ENCODE measurements around the gene SEPTIN1. TPM values are rescaled to one million over a fixed set of nuclear protein-coding genes. Genes with fewer than 3 reads are reported as not detected.

The SEPTIN1 gene
- total RNA-seq, 1 donor from 2014 or later = 2.3 TPM

DNA sequence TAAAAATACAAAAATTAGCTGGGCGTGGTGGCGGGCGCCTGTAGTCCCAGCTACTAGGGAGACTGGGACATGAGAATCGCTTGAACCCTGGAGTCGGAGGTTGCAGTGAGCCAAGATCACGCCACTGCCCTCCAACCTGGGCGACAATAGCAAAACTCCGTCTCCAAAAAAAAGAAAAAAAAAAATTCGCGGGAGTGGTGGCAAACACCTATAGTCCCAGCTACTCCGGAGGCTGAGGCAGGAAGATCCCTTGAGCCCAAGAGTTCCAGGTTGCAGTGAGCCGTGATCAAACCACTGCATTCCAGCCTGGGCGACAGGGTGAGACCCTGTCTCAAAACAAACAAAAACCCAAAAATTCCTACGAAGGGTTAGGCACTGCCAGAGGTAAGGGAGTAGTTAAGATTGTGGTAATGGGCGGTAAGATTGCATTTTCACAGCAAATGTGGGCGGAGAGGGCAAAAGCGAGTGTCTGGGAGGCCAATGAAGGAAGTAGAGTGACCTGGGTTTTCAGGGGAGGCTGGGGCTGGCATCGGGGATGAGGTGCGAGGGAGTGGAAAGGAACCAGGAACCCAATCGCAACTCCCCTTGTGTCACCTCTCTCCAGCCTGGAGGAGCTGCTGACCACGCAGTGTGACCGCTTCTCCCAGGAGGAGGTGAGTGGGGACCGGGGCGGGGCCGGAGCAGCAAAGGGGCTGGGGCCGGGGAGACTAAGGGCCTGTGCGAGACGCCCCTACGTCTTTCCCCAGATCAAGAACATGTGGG, 5.1 kb downstream of the SEPTIN1 start:
- no peak for DNase-seq (ENCODE audit: low spot score)

DNA sequence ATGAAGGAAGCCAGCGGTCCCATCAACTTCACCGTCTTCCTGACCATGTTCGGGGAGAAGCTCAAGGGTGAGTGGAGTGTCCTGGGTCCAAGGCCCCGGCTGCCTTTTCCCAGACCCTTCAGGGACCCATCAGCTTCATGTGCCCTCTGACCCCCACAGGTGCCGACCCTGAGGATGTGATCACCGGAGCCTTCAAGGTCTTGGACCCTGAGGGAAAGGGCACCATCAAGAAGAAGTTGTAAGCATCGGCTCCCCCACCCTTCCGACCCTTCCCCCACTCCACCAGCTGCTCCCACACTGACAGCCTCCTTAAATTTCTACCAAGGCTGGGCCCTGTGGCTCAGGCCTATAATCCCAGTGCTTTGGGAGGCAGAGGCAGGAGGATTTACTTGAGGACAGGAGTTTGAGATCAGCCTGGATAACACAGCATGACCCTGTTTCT, 5.9 kb downstream of the SEPTIN1 start:
- no peak for DNase-seq (ENCODE audit: low spot score)

DNA sequence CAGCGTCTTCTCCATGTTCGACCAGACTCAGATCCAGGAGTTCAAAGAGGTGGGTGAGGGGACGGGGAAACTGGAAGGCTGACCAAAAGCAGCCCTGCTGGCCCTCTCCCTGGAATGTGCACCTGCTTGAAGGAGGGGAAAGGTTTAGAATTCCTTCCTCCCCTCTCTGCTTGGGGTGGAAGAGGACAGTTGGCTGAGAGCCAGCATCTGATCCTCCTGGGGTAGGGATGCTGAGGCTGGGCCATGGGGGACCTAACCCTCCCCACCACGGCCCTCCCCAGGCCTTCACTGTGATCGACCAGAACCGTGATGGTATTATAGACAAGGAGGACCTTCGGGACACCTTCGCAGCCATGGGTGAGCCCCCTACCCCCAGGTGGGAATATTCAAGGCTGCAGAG, 6.5 kb downstream of the SEPTIN1 start:
- DNase-seq (ENCODE audit: low spot score) = no peak

DNA sequence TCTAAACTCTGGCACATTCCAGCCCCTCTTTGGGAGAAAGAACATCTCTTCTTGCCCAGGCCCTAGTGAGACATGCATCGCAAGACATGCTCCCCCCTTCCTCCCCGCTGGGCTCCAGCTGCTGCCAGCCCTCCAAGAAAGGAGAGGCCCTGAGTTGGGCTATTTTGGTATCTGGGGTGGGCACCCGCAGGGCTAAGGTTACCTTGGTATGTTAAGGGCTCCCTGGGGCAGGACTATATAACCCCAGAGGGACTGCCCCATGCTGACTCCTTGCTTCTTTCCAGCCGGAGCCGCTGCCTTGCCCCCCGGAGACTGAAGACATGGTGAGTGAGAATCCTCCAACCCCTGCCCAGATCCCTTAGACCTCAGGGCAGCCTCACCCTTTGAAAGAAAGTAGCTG, 7.8 kb downstream of the SEPTIN1 start, which contains the start of gene MYL11:
MYL11 (plus strand) TSS at position 265 of the 400 bp plus-strand sequence; CDS start at position 321, 56 bp downstream.
- DNase-seq (ENCODE audit: low spot score) = no peak

DNA sequence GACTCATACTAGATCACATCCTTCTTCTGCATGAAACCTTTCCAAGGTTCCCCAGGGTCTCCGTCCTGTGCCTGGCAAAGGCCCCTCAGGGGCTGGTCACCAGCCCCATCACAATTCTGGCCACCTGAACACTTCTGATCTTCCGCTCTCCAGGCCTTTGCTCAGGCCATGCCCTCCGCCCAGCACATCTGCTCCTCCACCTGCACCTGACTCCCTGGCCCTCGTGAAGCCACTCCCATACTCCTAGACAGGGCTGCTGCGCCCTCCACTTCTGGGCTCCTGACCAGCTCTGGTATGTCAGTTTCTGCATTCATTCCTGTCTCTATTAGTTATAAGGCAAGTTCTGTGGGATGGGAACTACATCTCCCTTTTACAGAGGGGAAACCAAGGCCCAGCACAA, 9.6 kb downstream of the SEPTIN1 start:
- no peak for DNase-seq (ENCODE audit: low spot score)

DNA sequence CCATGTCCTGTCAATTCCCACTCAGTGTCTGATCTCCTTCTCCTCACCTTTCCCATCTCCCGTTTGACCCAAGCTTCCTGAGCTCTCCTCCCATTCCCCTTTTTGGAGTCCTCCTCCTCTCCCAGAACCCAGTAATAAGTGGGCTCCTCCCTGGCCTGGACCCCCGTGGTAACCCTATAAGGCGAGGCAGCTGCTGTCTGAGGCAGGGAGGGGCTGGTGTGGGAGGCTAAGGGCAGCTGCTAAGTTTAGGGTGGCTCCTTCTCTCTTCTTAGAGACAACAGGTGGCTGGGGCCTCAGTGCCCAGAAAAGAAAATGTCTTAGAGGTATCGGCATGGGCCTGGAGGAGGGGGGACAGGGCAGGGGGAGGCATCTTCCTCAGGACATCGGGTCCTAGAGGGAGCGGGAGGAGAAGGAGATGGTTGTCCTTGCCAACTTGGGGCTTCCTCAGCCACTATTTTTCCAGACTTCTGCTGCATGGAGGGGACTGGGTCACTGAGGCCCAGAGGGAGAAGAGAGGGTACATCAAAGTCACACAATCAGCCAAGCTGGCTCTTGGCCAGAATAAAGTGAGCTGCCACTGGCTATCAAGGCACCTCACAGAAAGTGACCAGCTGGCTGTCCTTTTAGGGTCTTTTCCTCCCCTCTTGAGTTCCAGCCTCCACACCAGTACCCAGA, 10.2 kb downstream of the SEPTIN1 start:
- no peak for DNase-seq (ENCODE audit: low spot score)

DNA sequence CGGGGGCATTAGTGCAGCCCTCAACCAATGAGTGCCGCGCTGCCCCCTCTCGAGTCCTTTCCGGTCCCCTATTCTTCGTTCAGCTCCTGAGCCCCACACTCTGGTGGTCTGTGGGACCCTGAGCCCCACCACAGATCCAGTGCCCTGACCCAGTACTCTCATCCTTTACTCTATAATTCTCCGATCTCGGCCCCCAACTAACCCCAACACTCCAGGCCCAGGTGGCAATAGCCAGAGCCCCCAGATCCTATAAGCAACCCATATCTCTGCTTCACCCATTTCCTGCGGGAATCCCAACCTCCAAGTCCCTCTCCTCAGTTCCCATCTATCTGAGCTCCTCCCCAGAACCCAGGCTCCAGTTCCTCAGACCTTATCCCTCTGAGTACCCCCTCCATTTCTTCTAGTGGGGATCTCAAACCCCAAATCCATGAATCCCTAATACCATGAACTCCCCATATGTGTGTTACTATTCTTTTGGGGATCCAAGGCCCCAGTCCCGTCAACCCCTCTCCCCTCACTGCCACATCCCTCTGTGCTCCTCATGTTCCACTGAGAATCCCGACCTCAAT, 11.0 kb downstream of the SEPTIN1 start:
- DNase-seq (ENCODE audit: low spot score) = no peak

DNA sequence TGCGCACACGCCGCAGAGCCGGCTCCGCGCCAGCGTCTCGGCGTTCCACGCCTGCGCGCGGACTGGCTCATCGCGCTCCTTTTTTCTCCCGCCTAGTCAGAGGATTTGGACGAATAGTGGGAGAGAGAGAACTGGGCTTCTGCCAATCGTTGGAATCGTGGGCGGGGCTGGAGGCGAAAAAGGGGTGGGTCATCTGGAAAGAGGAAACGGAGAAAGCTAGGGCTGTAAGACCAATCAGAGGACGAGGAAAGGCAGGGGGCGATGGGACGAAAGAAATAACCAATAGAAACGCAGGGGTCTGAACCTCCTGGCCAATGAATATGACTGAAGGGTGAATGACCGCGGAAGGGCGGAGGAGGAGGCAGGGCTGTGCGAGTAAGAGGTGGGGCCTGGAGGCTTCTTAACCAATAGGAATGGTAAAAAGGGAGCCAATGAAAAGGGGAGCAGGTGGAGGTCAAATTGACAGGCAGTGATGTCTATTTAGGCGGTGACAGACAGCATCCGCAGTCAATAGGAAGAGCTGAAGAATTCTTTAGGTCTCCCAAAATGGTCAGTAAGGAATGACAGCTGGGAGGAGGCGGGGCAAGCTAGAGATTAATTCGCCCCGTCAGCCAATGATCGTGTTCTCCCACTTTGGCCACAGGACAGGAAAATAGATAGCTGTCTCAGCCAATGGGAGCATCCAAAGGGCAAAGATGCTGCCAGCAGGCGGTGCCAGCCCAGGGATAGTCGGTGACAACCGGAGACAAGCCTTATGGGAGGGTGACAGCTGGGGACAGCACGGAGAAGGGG, 11.7 kb downstream of the SEPTIN1 start, which contains the start of gene TBC1D10B:
TBC1D10B (minus strand) TSS at position 39 of the 792 bp plus-strand sequence. CDS start 311 bp downstream, outside the sequence.
- peak; percentile 98 for DNase-seq (ENCODE audit: low spot score)

DNA sequence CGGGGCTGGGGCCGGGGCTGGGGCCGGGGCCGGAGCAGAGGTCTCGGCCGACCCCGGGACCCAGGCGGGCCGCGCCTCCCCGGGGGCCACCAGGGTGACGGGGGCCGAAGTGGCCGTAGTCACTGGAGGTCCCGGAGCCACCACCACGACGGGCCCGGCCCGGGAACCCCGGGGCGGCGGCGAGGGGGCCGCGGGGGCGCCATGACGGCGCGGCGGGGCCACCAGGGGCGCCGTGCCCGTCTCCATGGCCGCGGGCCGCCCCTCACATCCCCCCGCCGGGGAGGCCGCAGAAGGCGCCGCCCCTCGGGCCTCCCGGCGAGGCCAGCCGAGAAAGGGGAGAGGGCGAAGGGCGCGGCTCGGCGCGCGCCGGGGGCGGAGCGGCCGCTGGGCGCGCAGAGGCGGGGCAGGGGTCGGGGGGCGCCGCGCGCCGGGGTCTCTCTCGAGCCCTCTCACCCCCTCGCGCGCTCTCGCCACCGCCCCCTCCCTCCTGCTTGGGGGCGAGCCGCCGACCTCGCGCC, 12.4 kb downstream of the SEPTIN1 start:
- no peak for DNase-seq (ENCODE audit: low spot score)

DNA sequence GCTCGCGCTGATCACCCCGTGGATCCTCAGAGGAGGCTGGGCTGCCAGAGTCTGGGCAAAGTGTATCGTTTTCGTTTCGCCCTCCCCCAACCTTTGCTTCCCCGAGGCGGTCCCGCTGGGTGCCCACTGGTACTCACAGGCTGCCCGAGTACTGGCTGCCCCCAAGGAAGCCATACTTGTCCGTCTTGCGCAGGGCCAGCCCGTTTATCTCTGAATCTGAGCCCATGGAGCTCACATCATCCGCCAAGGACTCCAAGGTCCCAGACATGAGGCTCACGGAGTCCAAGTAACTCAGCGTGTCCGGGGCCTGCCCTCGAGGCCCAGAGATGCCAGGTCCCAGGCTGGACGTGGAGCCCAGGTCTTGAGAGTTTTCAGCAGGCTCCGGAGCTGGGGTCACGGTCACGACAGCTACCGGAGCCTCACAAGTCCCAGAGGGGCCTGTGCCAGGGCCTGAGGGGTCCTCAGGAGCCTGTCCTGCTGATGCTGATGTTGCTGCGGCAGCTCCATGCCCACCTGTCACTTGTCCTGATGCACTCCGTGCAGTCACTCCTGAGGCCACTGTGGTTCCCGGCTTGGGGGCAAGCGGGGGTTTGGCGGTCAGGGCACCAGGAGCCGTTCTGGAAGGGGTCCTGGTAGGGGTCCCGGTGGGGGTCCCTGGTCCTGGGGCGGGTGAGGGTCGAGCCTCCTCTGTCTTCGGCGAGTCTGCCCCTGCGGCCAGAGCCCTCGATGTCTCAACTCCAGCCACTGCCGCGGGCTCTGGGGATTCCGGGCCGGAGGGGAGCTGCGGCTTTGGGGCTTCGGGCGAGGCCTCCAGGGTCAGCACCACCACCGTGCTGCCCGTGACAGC, 13.0 kb downstream of the SEPTIN1 start:
- DNase-seq (ENCODE audit: low spot score) = no peak

DNA sequence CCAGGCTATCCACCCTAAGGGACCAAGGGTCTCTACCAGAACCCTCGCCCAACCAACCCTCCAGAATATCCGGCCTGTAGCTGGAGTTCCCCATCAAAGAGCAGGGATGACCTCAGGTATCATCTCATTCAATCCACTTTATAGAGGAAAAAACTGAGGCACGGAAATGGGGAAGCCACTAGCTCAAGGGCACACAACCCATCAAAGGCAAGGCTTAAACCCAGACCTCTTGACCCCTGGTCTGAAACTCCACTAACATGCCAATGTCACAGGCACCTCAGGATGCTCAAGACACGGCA, 13.6 kb downstream of the SEPTIN1 start:
- no peak for DNase-seq (ENCODE audit: low spot score)

DNA sequence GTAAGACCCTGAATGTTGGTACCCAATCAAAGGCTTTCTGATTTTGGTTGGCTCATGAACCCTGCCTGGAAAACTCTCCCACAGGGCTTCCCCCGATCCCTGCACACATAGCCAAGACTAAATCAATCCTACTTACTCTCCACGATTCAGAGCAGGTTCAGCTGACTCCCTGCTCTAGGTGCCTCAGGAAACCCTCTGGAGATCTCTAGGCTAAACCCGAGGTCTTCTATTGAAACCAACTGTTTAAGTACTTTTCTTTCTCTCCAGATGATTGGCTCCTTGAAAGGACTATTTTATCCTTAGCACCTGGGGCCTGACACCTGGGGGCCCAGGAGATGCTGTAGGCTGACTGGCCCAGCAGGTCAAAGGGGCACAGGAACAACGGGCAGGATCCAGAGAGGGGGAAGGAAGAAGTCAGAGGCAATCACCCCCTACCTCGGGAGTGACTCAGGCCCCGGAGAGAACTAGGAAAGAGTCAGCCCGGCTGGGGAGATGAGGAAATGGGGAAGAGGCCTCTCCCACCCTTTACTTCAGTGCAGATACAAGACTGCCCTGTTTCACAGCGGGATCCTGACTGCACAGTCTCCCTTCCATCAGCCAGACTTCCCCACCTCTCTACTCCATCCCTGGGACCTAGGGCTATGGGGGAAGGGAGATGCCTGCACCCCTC, 14.1 kb downstream of the SEPTIN1 start:
- no peak for DNase-seq (ENCODE audit: low spot score)

DNA sequence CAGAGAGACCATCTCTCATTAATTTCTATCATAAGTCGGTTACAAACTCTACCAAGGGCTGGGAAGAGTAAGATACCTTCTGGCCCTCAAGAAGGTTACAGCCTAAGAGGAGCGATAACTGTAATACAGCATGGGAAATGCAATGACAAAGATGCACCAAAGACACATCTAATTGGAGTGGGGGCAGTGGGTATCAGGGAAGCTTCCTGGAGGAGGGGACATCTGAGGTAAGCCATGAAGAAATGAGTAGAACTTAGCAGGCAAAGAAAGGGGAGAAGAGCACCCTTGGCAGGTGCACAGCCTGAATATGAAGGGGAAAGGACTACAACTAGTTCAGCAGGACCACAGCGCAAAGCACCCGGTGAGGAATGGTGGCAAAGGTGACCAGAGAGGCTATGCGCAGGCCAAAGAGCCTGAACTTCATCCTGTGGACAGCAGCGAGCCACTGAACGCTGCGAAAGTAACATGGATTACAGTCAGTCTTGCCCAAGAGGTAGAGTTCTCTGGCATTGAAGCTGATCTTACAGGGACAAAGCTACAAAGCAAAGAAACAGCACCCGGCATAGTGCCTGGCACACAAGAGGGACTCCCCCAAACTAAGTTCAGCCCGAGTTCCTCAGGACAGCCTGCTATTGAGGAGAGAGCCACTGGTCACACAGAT, 14.9 kb downstream of the SEPTIN1 start:
- DNase-seq (ENCODE audit: low spot score) = no peak

DNA sequence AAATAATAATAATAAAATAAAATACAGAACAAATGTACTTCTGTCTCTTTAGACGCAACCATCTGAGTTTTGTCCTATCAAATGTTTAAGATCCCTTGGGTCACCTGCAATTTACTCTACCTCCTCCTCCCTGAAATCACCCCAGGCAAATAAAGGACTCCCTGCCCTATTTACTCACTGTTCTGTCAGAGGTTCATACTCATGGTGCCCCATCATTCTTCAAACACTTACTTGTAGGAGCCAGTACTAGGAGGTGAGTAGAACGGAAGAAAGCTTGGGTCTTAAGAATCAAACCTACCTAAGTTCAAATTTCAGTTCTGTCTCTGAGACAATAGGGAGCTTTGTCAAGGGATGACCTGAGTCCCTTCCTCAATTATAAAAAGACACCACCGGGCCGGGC, 15.8 kb downstream of the SEPTIN1 start:
- DNase-seq (ENCODE audit: low spot score) = no peak

DNA sequence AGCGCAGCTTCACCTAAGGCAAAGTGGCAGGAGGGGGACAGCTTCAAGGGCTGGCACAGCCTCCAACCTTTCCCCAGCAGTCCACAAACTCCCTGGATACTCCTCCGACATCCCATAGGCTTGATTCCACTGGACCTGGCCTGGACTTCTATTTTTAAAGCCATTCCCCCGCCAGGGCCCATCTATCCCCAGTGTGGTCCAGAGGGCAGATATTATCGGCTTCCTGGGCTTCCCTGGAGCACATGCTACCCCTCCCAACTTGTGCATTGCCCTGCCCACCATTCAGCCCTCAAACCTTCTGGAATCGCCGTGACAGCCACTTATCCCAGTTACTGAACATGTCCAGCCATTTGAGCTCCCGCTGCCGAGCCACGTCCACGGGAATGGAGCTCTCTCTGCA, 17.2 kb downstream of the SEPTIN1 start:
- no peak for DNase-seq (ENCODE audit: low spot score)

DNA sequence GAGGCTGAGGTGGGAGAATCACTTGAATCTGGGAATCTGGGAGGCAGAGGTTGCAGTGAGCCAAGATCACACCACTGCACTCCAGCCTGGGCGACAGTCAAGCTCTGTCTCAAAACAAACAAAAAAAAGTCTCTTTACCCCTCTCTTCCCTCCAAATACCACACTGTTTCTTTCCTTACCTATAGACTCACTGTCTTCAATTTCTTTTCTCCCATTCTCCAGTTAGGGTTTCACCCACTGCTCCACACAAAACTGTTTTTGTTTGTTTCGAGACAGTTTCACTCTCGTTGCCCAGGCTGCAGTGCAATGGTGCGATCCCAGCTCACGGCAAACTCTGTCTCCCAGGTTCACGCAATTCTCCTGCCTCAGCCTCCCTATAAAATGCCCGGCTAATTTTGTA, 21.2 kb downstream of the SEPTIN1 start:
- no peak for DNase-seq (ENCODE audit: low spot score)

DNA sequence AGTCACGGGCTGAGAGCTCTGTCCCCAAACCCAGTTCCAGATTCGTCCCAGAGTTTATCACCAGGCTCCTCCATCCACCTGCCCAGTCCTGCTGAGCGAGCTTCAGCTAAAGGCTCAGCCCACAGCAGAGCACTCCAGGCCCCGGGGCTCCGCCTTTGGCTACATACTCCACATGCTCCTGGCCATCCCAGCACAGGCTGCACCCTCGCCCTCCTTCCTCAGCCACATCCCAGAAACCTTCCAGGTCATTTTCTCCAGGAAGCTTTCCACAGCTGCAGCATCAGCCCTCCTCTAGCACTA, 22.5 kb downstream of the SEPTIN1 start:
- DNase-seq (ENCODE audit: low spot score) = no peak

DNA sequence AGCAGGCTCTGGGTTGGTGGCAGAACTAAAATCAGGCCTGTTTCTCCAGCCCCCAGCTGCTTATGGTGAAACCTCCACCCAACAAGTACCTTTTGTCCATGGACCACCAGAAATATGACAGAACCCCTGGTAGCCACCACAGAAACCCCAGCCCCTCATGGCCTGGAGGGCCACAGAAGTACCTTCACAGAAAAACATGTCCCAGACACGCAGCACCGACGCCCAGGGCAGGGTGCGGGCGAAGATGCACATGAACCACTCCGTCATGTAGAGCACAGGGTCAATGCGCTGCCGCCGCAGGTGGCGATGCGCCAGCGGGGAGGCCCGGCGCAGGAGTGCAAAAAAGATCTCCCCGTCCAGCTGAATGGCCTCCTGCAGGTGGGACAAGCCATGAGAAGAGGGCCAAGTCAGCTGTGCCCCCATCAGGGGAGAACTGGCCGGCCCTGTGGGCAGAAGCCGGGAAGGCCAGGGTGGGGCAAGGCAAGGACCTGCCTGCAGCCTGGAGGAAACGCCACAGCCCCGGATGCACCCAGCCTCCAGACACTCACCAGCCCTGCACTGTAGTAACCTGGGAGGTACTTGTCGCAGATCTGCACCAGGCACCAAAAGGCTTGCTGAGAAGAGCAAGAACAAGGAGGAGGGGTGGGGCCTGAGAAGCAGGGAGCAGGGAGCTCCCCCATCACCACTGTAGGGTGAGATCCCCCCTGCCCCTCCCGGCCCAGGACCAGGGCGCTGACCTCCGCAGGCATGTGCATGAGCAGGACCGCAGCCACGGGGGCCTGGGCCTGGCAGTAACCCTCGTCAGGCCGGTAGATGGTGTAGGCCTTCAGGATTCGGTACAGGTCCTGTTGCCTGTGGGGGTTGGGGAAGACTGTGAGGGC, 23.1 kb downstream of the SEPTIN1 start:
- DNase-seq (ENCODE audit: low spot score) = no peak

DNA sequence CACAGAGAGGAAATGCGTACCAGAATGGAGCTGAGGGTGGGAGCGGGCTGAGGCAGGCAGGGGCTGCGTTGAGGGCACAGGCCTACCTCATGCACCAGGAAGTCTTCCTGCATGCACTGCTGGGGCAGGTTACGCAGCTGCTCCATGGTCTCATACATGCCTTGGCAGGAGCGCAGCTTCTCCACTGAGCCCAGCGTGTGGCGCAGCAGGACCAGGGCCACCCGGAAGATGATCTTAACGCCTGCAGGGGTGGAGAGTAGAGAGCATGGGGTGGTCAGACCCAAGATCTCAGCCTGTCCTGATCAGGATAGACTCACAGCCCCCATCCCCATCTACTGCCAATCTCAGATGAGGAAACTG, 23.8 kb downstream of the SEPTIN1 start:
- DNase-seq (ENCODE audit: low spot score) = no peak
